Kidney (tissue), 14 donors: Measurements from ENCODE around the gene RRP12. TPM values are rescaled to one million over a fixed set of nuclear protein-coding genes. Genes with fewer than 3 reads are reported as not detected.

Experiments used
- DNase-seq, 5 donors: peaks; one replicate each; pipeline ENCODE4 v3.0.0-alpha.2; 2013 to 2020
- FAIRE-seq: peaks from 2 replicates; lab custom pipeline; 2012; peaks lifted over from hg19 to GRCh38; lab: Jason Lieb, UNC
- H3K27ac ChIP-seq, 2 donors: one replicate each; pipeline ENCODE4 v1.7.0; 2013; ENCODE audit warnings: low read depth in 2 of 2, low read length in 2 of 2, inconsistent platforms in 1 of 2
- H3K27me3 ChIP-seq: one replicate; pipeline ENCODE4 v1.7.1; 2013; ENCODE audit warnings: low read length, inconsistent platforms; ENCODE audit not compliant: control insufficient read depth, insufficient read depth
- H3K36me3 ChIP-seq, 3 donors: one replicate each; pipeline versions ENCODE4 v1.7.0 to v1.7.1; 2013; ENCODE audit warnings: low read length in 3 of 3, control low read depth in 1 of 3, inconsistent platforms in 1 of 3; ENCODE audit not compliant: insufficient read depth in 3 of 3, control insufficient read depth in 2 of 3
- H3K4me1 ChIP-seq, 3 donors: one replicate each; pipeline versions ENCODE4 v1.7.0 to v1.7.1; 2013; ENCODE audit warnings: low read length in 3 of 3, inconsistent platforms in 1 of 3, low read depth in 1 of 3; ENCODE audit not compliant: control insufficient read depth in 2 of 3, insufficient read depth in 2 of 3
- H3K4me3 ChIP-seq, 3 donors: one replicate each; pipeline versions ENCODE4 v1.7.0 to v1.8.1; 2013; ENCODE audit warnings: low read length in 3 of 3, control low read depth in 1 of 3, inconsistent platforms in 1 of 3
- H3K9ac ChIP-seq, 3 donors: one replicate each; pipeline versions ENCODE4 v1.7.0 to v1.7.1; 2013; ENCODE audit warnings: low read length in 3 of 3, control low read depth in 1 of 3, inconsistent platforms in 1 of 3
- H3K9me3 ChIP-seq, 3 donors: one replicate each; pipeline versions ENCODE4 v1.7.0 to v1.7.1; 2013; ENCODE audit warnings: low read length in 3 of 3, control low read depth in 1 of 3, inconsistent platforms in 1 of 3; ENCODE audit not compliant: control insufficient read depth in 2 of 3, insufficient read depth in 1 of 3
- CTCF ChIP-seq: IDR thresholded peaks from 3 replicates; pipeline ENCODE4 v1.5.1; 2012; ENCODE audit warnings: mild to moderate bottlenecking, moderate library complexity, borderline replicate concordance; ENCODE audit not compliant: insufficient read depth; ENCODE audit errors: extremely low read depth
- intact Hi-C: fragments of 100-400 bp; cut with DNase I; formaldehyde crosslinking; loops from one replicate; pipeline ENCODE4 v1.11.1; 2022
- polyA plus RNA-seq: library from polyadenylated mRNA; stranded (reverse); fragments of 350-450 nt; fragmentation: Illumina TruSeq; extraction: RNeasy Lipid Tissue Mini Kit (QIAGEN cat#74804); gene quantifications from one replicate; pipeline ENCODE4 v1.2.3, GENCODE V29; 2014; ENCODE audit warnings: low read depth, low replicate concordance; ENCODE audit not compliant: insufficient read depth
- total RNA-seq: library from RNA; stranded (reverse); fragmentation: NEBNext Ultra II Directional; extraction: Animal tissue kit (Norgen Biotek cat#: 25700); gene quantifications from one replicate; pipeline ENCODE4 v1.2.1, GENCODE V29; 2021
- donor health status: control.
- donor health status: control.
- donor health status: control.
- donor health status: control.
- donor health status: control.
- donor health status: DM: yes; HTN: yes; CAD: no.
- donor health status: Normal renal cell carcinoma (clear cell type).

RRP12 gene
- total and polyA plus RNA-seq, 2 donors from 2014 or later: 9.7 to 30.0 TPM

GRCh38 chr10:97333601-97334369 is 67.4 kb downstream of the RRP12 start:
- Histone ChIP-seq H3K9me3 (no peaks in the 10 kb centered on the region), H3K27ac (peak overlapping the region; percentile 92 to 95), H3K4me1 (peaks cover 0 to 17% (median 8%) of the 10 kb centered on the region in 3 donors), H3K36me3 (no peaks in the 10 kb centered on the region), H3K27me3 (no peaks in the 10 kb centered on the region), H3K4me3 (peak overlapping the region; percentile 44 to 87 (median 79)), H3K9ac (peak overlapping the region; percentile 4 to 72 (median 54))
- no peak for TF ChIP-seq CTCF
- DNase-seq: peak in 4 of 5 donors; percentile 45 to 86 (median 68)
- intact Hi-C loops: loop anchor here (10.0 kb wide), 1 partner anchor 49 kb away; no protein-coding TSS in a partner anchor
- no peak for FAIRE-seq

GRCh38 chr10:97333351-97333600 is 67.9 kb downstream of the RRP12 start:
- H3K9me3 ChIP-seq: no peaks in the 10 kb centered on the region

GRCh38 chr10:97332591-97333350 is 68.4 kb downstream of the RRP12 start:
- Histone ChIP-seq H3K27me3 (no peaks in the 10 kb centered on the region), H3K9me3 (no peaks in the 10 kb centered on the region), H3K36me3 (no peaks in the 10 kb centered on the region), H3K4me3 (peak overlapping the region; percentile 44 to 87 (median 79)), H3K4me1 (peaks cover 0 to 17% (median 8%) of the 10 kb centered on the region in 3 donors), H3K9ac (peak overlapping the region; percentile 4 to 72 (median 54)), H3K27ac (peak overlapping the region; percentile 57 to 85)
- FAIRE-seq (no peak), DNase-seq (peak; percentile 63 to 91 (median 73))
- peak; percentile 37 for TF ChIP-seq CTCF
- intact Hi-C loops: loop anchor here (10.0 kb wide), 1 partner anchor 48 kb away; no protein-coding TSS in a partner anchor

More at GRCh38 chr10:97333351-97333600, 67.9 kb downstream of the RRP12 start:
- intact Hi-C loops: loop anchor here (10.0 kb wide), 1 partner anchor 48 kb away; no protein-coding TSS in a partner anchor
- DNase-seq (peak in 2 of 5 donors; percentile 78 to 82), FAIRE-seq (no peak)
- Histone ChIP-seq H3K9ac (peak overlapping the region; percentile 4 to 72 (median 54)), H3K4me3 (peak overlapping the region; percentile 44 to 87 (median 79)), H3K36me3 (no peaks in the 10 kb centered on the region), H3K27ac (peak overlapping the region; percentile 57 to 85), H3K4me1 (peaks cover 0 to 17% (median 8%) of the 10 kb centered on the region in 3 donors), H3K27me3 (no peaks in the 10 kb centered on the region)
- TF ChIP-seq CTCF: no peak
